Amniotic stem cell (primary cell): ENCODE data around the gene C22orf31.
A peak's percentile ranks its signal among the peaks of the same experiment; 100 is the strongest.
"Not testable (repeated sequence)": the region's sequence is repeated elsewhere in the genome, so short reads cannot be mapped to it uniquely, and the experiment has no call there.

Experiments used
- DNase-seq: peaks from one replicate; lab custom pipeline; 2025; lab: John Stamatoyannopoulos, UW

Gene C22orf31

GRCh38 chr22:29061773-29062172 is at the start of gene C22orf31:
C22orf31 (minus strand) TSS chr22:29061831; CDS start chr22:29061792, 39 bp downstream.
- no peak for DNase-seq

DNA sequence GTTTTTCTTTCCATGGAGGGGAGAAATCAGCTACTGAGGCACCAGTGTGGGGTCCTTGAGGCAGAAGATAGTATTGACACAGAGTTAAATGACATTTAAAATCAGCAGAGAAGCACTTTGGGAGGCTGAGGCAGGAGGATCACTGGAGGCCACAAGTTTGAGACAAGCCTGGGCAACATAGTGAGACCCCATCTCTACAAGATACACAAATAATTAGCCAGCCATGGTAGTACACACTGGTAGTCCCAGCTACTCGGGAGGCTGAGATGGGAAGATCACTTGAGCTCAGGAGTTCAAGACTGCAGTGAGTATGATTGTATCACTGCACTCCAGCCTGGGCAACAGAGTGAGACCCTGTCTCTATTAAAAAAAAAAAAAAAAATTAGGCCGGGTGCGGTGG is 49.3 kb upstream of the C22orf31 start:
- no peak for DNase-seq

GRCh38 chr22:29109822-29110221 is 48.2 kb upstream of the C22orf31 start:
- DNase-seq, result no peak

DNA sequence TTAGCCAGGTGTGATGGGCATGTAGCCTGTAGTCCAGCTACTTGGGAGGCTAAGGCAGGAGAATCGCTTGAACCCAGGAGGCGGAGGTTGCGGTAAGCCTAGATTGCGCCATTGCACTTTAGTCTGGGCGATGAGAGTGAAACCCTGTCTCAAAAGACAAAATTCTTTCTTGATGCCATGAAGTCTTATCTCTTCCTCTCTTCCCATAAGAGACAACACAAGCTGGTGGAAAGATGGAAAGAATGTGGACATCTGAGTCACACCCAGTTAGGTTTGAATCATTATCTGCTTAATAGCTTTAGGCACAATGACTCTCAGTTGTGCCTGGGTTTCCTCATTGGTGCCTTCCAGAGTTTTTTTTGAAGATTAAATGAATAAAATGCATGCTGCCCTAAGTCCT is 46.5 kb upstream of the C22orf31 start:
- peak; percentile 20 for DNase-seq

DNA sequence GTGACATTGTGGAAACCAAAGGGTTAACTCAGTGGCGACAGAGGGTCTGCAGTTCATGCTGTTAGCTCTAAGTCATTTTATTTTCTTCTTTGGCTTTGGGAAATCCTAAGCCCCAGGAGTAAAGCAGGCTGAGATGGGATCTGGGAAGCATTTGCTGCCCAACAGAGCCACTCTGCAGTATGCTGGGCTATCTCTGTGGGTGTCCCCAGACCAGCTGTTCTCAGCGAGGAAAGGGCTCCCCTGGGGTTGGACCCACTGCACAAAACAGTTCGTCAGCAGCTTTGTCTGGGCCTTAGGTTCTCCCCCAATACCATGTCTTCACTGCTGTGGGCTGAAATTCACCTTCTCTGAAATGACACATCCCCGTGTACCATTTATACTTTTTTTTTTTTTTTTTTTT is 45.2 kb upstream of the C22orf31 start:
- DNase-seq, result no peak

GRCh38 chr22:29105468-29105867 is 43.8 kb upstream of the C22orf31 start:
- DNase-seq, result no peak

DNA sequence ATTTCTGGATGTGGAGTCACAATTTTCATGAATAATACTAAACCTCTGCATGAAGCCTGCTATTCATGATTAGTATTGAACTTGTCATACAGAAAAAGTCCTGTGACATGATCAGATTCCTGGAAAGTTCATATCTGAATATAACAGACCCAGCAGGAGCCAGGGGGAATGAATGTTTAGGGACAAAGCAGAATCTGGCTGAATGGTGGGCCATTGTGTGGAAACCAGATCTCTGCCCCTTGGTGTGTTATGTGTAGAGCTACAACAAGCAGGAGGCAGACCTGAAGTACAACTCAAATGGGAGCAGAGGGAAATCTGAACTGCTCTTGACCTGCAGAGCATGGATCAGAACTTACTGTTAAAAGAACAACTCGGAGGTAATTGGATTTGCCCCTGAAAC is 41.5 kb upstream of the C22orf31 start:
- no peak for DNase-seq

GRCh38 chr22:29102300-29102699 is 40.7 kb upstream of the C22orf31 start:
- no peak for DNase-seq

DNA sequence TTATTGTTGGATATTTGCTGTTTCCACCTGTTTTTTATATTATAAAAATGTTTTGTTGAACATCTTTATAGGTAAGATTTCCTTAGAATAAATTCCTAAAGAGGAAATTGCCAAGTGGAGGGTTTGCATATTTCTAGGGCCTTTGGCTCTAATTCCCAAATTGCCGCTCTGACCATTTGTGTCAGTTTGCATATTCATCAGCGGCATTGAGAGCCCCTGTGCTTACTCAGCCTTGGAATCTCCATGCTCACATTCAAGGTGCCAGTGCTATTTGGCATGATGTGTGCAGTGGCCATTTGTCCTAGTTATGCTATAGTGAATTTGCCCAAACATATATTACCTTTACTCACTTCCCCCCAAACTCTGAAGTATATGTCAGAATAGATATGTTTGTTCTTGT is 36.7 kb upstream of the C22orf31 start:
- DNase-seq, result no peak

GRCh38 chr22:29096736-29097669 is 35.4 kb upstream of the C22orf31 start:
- DNase-seq, result no peak

DNA sequence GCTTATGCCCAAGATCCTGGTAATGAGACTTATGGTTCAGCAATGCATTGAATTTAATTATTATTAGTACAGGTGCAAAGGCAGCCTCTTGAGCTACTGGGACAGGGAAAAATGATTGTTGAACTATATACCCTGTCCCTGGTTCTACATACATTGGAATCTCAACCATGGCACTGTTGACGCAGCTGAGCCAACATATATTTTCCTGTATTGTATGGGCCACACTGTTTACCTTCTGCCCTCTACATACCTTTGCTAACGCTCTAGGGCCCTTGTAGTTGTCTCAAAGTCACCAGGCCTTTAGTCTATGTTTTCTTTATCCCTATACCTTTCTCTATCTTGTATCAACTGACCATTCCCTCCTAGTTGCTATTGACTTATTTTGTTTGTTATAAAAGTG is 33.8 kb upstream of the C22orf31 start:
- DNase-seq, result no peak

DNA sequence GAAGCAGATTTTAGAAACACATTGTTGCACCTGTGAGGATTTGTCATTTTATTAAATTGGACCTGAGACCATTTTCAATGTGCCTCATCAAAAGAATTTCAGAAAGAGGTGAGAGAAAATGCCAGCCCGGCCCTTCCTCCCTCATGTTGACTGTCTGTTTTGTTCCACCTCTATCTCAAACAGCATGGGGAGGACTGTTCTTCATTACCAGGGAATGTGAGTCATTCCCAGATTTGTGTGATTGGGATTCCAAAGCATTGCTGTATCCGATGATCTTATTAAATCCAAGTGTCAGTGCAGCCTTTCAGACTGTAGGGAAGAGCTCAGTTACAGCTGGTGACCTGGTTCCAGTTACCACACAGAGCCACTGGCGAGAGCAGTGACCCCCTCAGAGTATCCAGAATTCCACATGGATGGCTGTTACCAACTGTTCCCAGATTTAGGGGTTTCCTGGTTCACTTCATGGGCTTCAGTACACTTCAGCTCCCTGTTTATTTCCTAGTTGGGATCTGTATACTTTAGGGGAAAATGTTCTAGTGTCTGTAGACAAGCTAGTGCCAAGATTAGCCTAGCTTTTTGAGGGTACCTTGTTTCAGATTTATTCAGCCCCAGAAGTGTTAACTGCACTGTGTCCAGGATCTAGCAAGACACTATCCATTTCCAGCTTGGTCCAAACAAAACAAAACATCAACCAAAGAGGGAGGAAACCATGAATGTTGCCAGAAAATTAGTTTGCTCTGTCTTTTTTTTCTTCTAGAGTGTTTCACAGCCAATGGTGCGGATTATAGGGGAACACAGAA is 32.1 kb upstream of the C22orf31 start:
- peak; percentile 22 for DNase-seq

- DNase-seq, result no peak
Measured at GRCh38 chr22:29093030-29093429, 31.4 kb upstream of the C22orf31 start.

DNA sequence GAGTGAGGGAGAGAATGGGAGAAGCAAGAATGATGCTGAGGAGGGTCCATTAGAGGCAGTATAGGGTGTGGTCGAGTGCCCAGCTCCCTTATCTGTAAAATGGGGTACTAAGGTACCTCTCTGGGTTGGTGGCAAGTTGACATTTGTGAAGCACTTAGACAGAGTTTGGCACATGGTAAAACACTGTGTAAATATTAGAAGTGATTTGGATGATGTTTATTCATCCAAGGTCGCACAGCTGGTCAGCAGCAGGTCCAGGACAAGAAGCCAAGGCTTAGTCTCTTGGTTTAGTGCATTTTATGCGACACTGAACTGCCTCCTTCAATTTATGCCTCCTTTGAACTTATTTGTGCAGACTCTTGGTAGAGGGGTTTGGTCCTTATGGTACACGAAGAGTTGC is 30.6 kb upstream of the C22orf31 start:
- DNase-seq, result no peak

DNA sequence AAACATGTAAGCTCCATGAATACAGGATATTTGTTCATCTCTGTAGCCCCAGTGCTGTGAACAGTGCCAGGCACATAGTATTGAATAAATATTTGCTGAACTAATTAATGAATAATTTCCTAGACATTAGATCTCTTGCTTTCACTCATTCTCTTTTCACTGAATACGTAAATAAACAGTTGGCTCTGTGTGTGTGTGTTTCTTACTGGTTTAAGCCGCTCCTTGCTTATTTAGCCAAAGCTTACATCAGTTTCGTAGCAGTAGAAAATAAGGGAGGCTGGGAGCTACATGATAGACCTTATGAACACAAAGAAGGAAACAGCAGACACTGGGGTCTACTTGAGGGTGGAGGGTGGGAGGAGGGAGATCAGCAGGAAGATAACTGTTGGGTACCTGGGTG is 28.4 kb upstream of the C22orf31 start:
- no peak for DNase-seq

DNA sequence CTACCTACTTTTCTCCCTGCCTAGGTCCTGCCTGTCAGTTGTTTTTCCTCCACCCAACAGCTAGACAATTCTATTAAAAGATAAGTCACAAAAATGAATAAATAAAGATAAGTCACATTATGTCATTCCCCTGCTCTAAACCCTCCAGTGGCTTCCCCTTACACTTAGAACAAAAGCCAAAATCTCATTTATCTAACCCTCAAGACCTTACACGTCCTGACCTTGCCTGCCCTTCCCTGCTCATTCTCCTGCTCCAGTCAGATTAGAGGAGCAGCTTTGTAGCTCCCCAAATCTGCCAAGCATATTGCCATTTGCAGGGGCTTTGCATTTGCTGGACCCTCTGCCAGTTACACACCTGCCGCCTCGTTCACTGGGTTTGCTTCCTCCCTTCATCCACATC is 27.9 kb upstream of the C22orf31 start:
- DNase-seq, result no peak

DNA sequence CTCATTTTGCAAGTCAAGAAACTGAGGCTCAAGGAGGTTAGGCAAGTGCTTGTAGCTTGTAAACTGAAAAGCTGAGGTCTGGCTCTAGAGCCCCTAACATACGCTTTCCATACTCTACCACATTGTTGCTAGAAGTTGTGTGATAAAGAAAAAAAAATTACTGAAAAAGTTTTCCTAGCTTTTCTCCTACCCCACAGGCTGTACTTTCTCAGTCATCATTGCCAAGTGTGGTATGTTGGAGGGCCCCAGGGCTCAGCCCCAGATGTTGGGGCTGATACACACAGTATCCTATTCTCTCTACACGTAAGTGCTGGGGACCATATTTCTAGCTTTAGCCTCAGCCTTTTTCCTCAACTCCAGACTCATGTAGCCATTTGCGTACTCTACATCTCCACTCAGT is 27.2 kb upstream of the C22orf31 start:
- no peak for DNase-seq

DNA sequence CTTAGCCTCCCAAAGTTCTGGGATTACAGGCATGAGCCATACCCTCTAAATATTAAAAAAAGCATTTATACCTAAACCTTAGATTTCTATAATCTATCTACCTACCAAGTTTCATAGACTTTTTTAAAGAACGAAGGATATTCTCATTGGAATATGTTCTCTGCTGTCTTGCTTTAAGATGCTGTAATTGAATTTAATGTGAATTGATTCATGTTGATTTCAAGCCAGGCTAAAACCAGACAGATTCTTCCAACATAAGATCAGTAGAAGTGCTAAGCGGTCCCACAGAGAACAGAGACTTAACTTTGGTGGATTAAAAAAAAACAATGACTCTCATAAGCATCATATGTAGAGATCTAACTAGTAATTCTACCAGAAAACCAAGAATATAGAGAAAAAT is 25.4 kb upstream of the C22orf31 start:
- DNase-seq, result no peak

GRCh38 chr22:29083933-29084591 is 22.4 kb upstream of the C22orf31 start:
- DNase-seq, result no peak

GRCh38 chr22:29083576-29083932 is 21.9 kb upstream of the C22orf31 start:
- not testable (repeated sequence) for DNase-seq

GRCh38 chr22:29082826-29083545 is 21.4 kb upstream of the C22orf31 start:
- no peak for DNase-seq
